Thyroid gland (tissue), 4 donors: Measurements from ENCODE around the gene CYGB.

Experiments
- POLR2A ChIP-seq, 2 donors: fragments of 450-650 bp; IDR thresholded peaks; one replicate each; pipeline ENCODE4 v1.6.1; 2017; ENCODE audit warnings: antibody characterized with exemption in 2 of 2, mild to moderate bottlenecking in 2 of 2, moderate library complexity in 1 of 2
- TF ChIP-seq, protein P1 (sequence below), 6 experiments: fragments of 200-600 bp in 3 of 6; fragments of 450-650 bp in 3 of 6; sonication (generic) in 3 of 6; IDR thresholded peaks; one replicate each; pipeline ENCODE4 v1.5.1; 2016 to 2019; ENCODE audit warnings: antibody characterized with exemption in 6 of 6, mild to moderate bottlenecking in 2 of 6, inconsistent platforms in 1 of 6, moderate library complexity in 1 of 6

DNA sequence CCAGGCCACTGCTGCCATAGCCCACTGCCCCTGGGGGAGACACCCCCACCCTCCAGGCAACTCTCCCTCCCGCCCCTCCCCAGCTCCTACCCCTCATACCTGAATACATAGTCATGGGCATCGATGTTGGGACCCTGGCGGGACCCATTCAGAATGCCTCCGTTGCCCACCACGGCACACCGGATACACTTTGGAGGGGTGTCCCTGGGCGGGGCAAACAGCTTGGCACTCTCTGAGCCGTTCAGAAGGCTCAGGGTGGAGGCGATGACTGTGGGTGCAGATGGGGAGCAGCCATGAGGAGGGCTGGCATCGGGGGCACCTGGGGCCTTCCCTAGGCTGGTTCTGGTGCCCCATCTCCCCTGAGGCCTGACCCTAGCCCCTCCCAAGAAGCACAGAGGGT lies 35.6 kb upstream of the CYGB start:
- TF ChIP-seq, protein P1, sequence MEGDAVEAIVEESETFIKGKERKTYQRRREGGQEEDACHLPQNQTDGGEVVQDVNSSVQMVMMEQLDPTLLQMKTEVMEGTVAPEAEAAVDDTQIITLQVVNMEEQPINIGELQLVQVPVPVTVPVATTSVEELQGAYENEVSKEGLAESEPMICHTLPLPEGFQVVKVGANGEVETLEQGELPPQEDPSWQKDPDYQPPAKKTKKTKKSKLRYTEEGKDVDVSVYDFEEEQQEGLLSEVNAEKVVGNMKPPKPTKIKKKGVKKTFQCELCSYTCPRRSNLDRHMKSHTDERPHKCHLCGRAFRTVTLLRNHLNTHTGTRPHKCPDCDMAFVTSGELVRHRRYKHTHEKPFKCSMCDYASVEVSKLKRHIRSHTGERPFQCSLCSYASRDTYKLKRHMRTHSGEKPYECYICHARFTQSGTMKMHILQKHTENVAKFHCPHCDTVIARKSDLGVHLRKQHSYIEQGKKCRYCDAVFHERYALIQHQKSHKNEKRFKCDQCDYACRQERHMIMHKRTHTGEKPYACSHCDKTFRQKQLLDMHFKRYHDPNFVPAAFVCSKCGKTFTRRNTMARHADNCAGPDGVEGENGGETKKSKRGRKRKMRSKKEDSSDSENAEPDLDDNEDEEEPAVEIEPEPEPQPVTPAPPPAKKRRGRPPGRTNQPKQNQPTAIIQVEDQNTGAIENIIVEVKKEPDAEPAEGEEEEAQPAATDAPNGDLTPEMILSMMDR (IDR thresholded peaks at IDR 0.05) = no peak
- no peak for TF ChIP-seq POLR2A (IDR thresholded peaks at IDR 0.05)
